Measurements from ENCODE around the gene ZNF469. TPM values are rescaled to one million over a fixed set of nuclear protein-coding genes. Genes with fewer than 3 reads are reported as not detected.

ZNF469 gene
- polyA plus RNA-seq, 3 donors: 0.91 to 1.0 (median 0.99) TPM

DNA sequence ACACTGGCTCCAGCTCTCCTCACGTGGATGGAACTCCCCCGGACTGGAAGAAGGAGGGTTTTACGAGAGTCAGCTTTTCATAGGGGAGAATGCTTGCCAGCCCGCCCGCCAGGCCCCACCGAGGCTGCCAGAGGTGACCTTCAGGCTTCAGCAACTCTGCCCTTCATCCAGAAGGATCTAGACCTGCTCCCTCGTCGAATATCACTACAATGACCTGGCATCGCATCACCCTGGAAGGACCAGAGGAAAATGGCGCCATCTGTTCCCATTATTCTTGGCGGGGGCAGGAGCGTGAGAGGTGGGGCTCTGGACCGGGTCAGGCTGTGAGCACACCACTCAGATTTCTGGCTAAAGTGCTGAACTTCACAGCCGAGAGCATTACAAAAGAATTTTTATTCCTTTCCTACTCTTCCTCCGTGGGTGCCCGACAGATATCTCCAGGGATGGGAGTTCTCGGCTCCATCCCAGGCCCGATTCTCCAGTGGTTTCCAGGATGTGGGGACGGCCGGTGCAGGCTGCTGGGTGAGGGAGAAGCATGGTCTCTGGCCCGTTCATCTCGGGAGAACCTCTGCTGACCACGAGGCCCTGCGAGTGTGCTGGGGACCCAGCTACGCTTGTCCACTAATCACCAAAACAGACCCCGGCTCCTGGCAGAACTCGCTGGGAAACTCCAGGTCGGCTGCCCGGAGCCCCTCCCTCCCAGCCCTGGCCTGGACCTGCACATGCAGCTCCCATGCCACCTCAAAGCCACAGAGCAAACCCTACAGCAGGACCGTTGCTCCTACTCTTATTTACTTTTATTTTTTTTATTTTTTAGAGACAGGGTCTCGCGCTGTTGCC, 36.8 kb upstream of the ZNF469 start:
- DNase-seq (ENCODE audit: low read depth in 3 of 3, low spot score in 2 of 3): no peak

DNA sequence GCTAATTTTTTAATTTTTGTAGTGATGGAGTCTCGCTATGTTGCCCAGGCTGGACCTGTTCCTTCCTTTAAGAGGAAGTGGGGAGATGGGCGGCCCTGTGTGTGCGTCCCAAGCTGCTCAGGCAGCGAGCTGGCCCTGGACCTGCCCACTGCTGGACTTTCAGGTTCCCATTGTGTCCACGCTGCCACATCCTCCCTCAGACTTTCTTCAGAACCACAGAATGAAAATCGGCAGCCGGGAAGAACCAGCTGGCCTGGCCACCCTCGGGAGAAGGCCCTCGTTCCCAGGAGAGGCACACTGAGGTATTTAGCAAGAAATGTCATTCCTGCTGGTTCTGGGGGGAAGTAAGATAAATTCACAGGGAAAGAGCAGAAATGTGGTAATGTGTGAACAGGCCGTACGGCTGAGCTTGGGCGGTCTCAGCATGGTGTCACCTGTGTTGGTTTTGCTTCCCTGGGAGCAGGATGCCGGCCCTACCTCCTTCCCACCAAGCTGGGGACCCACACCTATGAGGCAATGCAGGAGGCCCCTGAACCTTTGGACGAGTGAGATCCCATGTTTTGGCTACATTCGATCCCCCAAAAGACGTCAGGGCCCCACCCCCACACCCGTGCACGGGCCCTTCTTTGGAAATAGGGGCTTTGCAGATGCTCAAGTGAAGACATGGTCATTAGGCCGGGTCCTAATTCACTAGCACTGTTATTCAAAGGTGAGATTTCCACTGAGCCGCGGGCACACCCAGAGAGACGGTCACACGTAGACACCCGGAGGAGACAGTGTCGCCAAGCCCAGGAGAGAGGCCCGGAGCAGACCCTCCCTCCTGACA, 35.9 kb upstream of the ZNF469 start:
- no peak for DNase-seq (ENCODE audit: low read depth in 3 of 3, low spot score in 2 of 3)

DNA sequence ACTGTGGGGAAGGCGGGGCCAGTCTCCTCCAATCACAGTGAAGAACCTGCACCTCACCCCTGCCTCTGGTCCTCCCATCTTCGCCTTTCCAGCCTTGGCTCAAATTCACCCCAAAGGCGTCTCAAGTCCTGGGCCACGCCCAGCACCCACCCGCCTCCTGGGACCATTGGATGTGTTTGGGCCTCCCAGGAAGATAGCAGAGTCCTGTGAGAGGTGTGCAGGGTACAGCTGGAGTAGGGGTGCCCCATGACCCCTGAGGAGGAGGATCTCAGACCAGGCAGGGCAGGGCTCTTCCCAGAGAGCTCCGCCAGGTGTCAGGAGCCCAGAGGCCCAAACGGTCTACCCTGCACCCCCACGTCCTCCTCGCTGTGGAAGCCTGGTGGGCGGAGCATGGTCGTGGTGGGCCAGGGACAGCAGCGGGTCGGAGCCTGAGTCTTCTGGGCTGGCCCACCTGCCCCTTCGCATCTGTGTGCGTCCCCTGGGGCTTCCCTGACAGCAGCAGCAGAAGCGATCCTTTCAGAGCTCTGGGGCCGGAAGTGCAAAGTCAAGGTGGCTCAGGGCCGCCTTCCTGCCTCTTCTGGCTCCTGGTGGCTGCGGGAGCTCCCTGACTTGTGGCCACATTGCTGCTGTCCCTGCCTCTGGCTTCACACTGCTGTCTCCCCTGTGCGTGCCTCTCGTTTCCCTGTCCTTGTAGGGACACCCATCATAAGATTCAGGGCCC, 34.9 kb upstream of the ZNF469 start:
- no peak for DNase-seq (ENCODE audit: low read depth in 3 of 3, low spot score in 2 of 3)

DNA sequence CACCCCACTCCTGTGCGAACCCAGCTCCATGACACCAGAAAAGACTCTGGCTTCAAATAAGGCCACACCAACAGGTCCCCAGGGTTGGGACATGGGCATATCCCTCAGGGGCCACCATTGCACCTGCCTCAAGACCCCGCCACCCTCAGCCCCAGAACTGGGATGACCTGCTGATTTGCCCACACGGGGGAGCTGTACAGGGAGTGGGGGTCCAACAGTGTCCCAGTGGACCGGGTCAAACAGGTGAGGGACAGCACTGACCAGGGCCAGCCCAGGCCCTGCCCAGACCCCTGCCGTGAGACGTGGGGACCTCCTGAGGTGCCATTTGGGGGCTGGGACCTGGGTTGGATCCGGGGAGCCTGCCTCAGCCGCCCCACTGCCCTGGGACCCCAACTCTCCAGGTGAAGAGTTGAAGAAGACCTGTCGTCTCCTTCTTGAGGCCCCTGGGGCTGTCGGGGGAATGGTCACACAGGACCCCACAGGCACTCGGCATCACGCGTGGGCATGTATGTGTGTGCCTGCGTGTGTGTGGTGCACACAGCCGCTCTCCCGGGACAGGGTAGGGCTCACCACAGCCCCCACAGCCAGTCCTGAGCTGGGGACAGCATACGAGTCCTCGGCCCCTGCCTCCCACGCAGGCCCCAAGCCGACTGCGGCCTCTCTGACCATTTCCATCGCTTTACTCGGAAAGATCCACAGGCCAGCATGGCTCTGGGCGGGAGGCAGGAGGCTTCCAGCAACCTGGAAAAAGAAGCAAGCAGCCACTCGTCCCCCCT, 34.2 kb upstream of the ZNF469 start:
- no peak for DNase-seq (ENCODE audit: low read depth in 3 of 3, low spot score in 2 of 3)

DNA sequence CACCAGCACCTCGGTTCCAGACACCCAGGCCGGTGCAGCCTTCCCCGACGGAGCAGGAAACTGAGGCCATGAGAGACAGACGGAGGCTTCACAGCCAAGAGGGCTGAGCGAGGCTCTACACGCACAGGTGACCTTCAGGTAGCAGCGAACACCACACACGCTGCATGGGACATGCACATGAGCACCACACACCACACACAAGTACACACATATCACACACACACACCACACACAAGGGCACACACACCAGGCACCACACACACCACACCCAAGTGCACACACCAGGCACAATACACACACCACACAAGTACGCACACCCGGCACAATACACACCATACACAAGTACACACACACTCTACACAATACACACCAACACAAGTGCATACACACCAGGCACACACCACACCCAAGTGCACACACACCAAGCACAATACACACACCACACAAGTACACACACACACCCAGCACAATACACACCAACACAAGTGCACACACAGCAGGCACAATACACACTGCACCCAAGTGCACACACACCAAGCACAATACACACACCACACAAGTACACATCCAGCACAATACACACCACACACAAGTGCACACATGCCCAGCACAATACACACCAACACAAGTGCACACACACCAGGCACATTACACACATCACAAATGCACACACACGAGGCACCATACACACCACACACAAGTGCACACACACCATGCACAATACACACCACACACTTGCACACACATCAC, 33.4 kb upstream of the ZNF469 start:
- no peak for DNase-seq (ENCODE audit: low read depth in 3 of 3, low spot score in 2 of 3)

DNA sequence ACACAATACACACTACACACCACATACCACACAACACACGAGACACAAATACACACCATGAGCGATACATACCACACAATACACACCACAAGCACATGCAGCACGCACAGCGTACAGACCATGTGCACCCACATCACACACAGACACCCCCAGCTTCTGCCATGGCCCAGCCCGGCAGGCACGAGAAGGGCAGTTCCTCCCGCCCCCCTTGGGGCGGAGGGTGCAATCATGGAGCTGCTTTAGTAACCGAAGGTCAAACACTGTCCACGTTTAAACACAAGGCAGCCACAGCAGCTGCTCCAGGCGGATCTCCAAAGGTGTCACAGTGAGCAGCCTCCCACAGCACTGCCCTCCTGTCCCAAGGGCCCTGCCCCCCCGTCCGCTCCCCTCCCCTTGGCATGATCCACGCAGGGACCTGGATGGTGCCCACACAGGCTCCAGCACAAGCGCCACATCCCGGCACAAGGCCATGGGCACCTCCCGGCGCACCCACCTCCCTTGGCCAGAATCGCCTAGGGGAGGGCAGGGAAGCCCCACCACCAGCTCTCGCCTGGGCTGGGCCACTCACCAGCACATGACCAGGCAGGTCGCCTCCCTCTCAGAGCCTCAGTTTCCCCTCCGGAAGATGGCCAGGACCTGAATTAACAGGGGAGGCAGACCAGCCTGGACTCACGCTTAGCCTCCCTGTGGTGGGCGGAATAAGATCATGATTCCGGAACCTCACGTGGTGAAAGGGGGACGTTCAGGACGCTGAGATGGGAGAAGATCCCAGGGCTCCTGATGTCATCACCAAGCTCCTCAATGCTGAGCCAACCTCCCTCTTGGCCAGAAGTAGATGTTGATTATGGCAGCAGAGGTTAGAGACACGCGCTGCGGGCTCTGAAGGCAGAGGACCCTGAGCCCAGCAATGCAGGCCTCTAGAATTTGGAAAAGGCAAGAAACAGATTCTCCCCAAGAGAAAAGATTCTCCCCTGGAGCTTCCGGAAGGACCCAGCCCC, 32.6 kb upstream of the ZNF469 start:
- DNase-seq (ENCODE audit: low read depth in 3 of 3, low spot score in 2 of 3): no peak

DNA sequence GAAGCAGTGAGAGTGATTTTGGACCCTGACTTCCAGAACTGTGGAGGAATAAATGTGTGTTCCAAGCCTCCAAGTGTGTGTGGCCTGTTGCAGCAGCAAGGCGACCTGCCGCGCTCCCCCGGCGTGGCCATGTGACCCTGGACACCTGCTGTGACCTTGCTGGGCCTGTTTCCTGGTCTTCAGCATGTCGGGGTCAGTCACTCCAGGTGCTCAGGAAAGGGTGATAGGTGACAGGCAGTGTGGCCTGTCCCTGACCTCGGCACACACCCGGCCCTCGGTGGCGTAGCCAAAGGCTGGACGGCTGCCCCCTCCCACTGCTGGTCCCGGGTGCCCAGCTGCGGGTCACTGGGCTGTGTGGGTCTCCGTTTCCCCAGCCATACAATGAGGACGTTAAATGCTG, 31.8 kb upstream of the ZNF469 start:
- DNase-seq (ENCODE audit: low read depth in 3 of 3, low spot score in 2 of 3): no peak

DNA sequence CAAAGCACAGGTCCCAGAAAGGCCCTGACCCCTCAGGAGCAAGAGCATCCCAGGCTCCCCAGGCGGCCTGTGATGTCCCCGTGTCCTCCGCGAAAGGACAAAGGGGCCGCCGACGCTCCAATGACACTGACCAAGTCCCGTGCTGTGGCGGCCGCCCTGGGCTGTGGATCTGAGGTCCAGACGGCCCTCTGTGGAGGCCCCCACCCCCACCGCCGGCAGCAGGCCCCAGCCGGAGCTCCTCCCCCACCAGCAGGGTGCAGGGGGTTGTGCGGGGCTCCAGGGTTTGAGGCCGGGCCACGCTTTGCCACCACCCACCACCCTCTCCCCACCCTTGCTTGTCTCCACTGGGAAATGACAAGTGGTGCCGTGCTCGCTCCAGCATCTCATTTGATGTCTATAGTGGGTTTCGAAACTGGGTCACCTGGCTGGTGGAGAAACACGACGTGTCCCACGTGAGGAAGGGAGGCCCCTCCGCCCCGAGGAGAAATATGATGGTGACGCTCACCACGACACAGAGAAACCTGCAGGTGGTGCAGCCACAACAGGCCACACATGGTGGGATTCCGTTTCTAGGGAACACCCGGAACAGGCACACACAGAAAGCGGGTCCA, 31.2 kb upstream of the ZNF469 start:
- no peak for DNase-seq (ENCODE audit: low read depth in 3 of 3, low spot score in 2 of 3)

DNA sequence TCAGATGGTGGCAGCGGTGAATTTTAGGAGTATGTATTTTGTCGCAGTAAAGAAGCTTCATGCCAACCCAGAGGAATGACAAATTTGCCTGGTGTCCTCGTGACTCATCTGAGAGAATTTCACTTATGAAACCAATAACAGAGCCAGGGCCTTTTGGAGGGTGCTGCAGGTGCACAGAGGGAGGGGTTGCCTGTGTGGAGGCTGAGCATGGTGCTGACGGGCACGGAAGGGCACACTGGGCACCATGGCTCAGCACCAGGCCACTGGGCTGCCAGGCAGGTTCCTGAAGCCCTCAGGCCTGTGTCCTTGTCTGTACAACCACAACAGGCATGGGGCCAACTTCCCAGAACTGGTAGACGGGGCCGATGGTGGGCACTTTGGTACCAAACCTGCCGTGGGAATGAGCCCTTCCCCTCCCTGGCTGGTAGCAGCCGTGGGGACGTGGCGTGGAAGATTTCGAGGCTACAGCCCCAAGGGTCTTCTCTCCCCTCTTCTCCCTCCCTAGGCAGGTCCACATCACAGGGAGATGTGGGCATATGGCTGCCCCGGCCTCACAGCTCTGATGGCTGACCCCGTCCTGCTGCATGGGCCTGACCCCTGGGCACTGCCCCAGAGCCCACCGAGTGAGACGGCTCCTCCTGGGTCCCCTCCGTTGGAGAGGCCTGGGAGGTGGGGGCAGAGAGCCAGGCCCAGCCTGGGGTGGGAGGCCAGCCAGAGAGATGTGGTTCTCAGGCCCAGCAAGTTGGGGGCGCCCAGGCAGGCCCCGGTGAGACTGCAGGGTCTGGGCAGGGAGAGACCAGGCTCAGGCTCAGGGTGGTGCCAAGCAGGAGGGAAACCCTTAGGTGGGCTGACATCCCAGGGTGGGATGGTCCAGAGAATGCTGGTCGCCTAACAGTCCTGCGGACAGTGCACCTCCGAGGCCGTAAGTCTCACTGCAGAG, 30.2 kb upstream of the ZNF469 start:
- DNase-seq (ENCODE audit: low read depth in 3 of 3, low spot score in 2 of 3): no peak

DNA sequence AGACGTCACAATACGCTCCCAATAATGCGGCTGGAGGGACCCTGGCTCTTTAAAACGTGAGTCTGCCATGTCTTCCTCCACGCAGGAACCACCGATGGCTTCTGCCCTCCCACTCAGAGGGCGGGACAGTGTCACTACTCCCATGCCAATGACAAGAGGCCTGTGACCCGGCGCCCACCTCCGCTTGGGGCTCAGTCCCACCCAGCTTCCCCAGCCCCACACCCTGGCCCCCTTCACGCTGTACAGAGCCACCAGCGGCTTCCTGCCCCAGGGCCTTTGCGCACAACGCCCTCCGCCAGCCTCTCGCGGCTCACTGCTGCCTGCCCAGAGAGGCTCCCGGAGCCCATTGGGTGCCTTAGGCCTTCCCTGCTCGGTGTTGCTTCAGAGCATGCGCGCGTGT, 29.5 kb upstream of the ZNF469 start:
- no peak for DNase-seq (ENCODE audit: low read depth in 3 of 3, low spot score in 2 of 3)

DNA sequence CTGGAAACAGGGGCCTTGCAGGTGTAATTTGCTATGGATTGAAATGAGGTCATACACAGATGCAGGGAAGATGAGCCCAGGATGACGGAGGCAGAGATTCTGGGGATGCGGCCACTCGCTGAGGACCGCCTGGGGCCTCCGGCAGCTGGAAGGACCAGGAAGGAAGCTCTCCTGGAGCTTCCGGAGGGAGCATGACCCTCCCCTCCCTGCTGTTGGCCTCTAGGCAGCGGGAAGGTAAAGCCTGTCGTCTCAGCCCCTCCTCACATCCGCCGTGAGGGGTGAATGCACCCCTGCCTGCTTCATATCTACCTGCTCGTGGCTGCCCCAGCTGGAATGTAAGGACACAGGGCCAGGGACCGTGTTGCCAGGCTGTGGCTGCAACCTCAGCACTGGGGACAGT, 29.1 kb upstream of the ZNF469 start:
- no peak for DNase-seq (ENCODE audit: low read depth in 3 of 3, low spot score in 2 of 3)

DNA sequence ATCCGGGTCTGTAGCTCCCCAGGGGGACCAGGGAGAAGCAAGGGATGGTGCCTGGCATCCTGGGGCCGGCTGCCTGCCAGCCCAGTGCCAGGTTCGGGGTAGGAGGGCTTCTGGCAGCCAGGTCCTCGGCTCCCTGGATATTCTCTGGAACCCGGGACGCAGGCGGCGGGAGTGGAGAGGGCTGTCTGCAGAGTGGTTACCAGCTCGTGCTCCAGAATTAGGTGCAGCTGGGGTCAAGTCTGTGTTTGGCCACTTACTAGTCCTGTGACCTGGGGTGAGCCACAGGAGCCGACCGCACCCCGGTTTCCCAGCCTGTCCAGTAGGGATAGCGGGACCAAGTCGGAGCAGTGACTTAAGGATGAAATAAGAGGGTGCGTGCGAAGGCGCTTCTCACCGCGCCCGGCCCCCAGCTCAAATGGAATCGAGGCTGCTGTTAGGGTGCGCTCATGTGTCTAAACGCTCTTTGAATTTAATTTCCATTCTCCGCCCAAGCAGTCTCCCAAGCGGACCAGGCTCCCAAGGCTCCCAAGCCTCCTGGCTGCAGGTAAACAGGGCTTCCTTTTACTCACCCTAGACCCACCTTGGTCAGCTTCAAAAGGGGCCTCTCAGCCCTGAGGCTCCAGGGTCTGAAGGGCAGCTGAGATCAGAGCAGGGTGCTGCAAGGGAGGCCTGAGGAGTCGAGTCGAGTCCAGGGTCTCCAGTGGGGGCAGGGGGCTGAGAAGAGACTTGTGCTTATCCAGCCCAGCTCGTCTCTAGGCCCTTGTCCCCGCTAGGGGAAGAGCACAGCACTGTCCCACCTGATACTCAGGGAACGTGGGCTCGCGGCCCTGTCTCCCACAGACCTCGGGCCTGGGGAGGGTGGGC, 28.3 kb upstream of the ZNF469 start:
- no peak for DNase-seq (ENCODE audit: low read depth in 3 of 3, low spot score in 2 of 3)

DNA sequence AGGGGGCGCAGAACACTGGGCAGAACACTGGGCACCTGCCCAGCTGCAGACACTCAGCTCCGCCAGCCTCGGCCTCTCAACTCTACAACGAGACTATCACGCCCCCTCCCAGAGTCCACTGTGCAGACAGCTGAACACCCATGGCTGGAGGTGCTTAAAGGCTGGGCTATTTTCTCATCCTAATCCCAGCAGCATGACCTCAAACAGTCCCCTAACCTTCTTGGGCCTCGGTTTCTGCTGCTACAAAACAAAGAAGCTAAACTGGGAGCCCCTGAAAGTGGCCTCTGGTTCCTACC, 27.7 kb upstream of the ZNF469 start:
- DNase-seq (ENCODE audit: low read depth in 3 of 3, low spot score in 2 of 3): no peak

DNA sequence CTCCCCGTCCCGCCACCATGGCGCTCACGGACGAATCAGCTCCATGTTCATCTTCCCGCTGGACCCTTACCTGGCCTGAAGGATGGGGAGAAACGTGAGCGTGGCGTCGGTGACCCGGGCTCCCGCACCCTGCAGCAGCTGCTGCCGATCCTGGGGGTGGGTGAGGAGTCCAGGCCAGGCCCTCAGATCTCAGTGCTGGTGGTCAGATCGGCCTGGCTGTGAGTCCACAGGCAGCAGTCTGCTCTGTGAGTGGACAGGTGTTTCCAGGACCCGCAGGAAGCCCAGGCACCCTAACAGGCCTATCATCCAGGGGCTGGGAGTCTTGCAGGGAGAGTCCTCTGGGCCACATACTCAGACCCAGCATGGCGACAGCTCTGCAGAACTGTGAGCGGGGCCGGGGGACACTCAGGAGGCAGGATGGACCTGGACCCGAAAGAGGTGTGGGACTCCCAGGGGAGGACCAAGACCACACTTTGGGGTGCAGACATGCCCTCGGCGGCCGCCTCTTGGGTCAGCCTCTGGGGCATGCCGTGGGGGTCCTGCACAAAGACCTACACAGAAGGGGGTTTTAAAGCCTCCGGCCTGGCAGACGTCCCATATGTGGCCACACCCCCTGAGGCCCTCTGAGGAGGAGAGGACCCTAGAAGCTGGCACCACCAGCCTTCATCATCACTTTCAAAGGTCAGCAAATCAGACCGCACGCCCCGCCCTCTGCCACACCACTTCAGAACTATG, 27.2 kb upstream of the ZNF469 start:
- DNase-seq (ENCODE audit: low read depth in 3 of 3, low spot score in 2 of 3): no peak

DNA sequence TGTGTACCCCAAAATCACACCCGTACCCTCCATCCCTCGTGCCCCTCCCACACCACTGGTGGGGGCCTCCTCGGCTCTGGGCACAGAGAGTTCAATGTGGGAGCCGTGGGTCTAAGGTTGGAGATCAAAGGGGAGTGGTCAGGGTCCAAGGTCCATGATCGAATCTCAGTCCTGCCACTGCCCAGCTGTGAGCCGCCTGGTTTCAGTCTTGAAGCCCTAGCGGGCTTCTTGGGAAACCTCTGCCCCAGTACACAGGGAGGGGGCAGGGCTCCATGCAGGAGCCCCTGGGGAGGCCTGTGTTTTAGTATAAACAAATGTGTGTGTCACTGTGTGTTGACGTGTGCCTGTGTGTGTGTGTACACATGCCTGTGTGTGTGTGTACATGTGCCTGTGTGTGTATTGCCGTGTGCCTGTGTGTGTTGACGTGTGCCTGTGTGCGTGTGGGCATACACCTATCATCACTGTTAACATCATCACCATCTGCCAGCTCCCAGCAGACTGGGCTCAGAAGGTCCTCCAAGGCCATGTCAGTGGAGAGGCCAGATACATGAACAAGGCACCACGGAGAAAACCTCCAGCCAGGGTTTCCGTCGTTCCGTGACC, 26.5 kb upstream of the ZNF469 start:
- no peak for DNase-seq (ENCODE audit: low read depth in 3 of 3, low spot score in 2 of 3)
